ENCODE data around the gene SAP30BP.

GRCh38 chr17:75704963-75705875 is 38.1 kb downstream of the SAP30BP start:
- TF ChIP-seq CTCF (optimal IDR thresholded peaks at IDR 0.05 in 1 of 3, IDR thresholded peaks at IDR 0.05 in 1 of 3, conservative IDR thresholded peaks at IDR 0.05 in 1 of 3; ENCODE audit: extremely low read depth in 1 of 3, insufficient read depth in 2 of 3, low read length in 3 of 3) (no peak), EZH2 (IDR thresholded peaks at IDR 0.05; ENCODE audit: low read length) (no peak)

All from keratinocyte (primary cell).